ENCODE results near the gene A3GALT2.

DNA sequence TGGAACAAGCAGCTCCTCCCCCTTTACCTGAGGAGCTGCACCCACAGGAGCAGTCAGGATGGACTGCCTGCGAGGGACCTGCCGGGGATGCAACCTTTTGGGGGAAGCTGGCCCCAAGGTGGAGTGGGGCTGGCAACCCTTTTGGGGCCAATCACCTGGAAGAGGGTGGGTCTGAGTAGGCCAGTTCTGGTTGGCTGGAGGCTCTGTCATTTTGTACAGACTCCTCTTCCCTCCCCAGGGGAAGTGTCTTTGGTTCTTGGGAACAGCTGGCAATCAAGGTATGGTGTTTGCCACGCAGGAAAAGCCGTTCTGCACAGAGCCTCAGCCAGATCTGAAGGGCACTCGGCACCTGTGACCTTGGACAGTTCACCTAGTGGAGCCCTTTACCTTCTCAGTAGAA, 280 bp upstream of the A3GALT2 start:
- TF ChIP-seq CTCF (IDR thresholded peaks at IDR 0.05; ENCODE audit: low read depth, low read length) = no peak
- TF ChIP-seq POLR2A (IDR thresholded peaks at IDR 0.05; ENCODE audit: extremely low read depth, insufficient read length) = no peak
- TF ChIP-seq MAX (IDR thresholded peaks at IDR 0.05; ENCODE audit: low read depth, low read length) = no peak
- TF ChIP-seq MYC (IDR thresholded peaks at IDR 0.05; ENCODE audit: low read depth, low read length) = no peak

All from NB4 (cell line).